Measurements from ENCODE around the gene ZCWPW1. TPM values are rescaled to one million over a fixed set of nuclear protein-coding genes. Genes with fewer than 3 reads are reported as not detected.

The ZCWPW1 gene
- total and polyA plus RNA-seq, 2 experiments from 2014 or later, result 0.59 to 2.7 TPM

- H3K27me3 ChIP-seq (ENCODE audit: insufficient read depth), result no peaks in the 10 kb centered on the region
- no peak overlapping the region for H3K4me3 ChIP-seq
- Mint-ChIP-seq H3K4me3 (no peak overlapping the region), H3K27me3 (ENCODE audit: insufficient read depth, low read depth, poor library complexity) (peaks cover 8% of the 10 kb centered on the region), H3K4me1 (peaks cover 20% of the 10 kb centered on the region), H3K9me3 (no peaks in the 10 kb centered on the region), H3K27ac (no peak overlapping the region), H3K36me3 (ENCODE audit: low read depth) (no peaks in the 10 kb centered on the region; the same call in 2 of the 3 replicates)
- H3K4me1 ChIP-seq (ENCODE audit: insufficient read depth), result peaks cover 6% of the 10 kb centered on the region
- TF ChIP-seq POLR2AphosphoS5 (IDR thresholded peaks at IDR 0.05; ENCODE audit: low read depth) (no peak), EZH2 (IDR thresholded peaks at IDR 0.05; ENCODE audit: low read depth, unreplicated experiment) (no peak), EZH2phosphoT487 (IDR thresholded peaks at IDR 0.05; ENCODE audit: unreplicated experiment) (no peak), CREB1 (CRISPR knock-in tag; IDR thresholded peaks at IDR 0.05; ENCODE audit: low read depth) (no peak), REST (IDR thresholded peaks at IDR 0.05; ENCODE audit: unreplicated experiment) (no peak), JUNB (IDR thresholded peaks at IDR 0.05; ENCODE audit: unreplicated experiment) (no peak), ZNF331 (CRISPR knock-in tag; IDR thresholded peaks at IDR 0.05; ENCODE audit: low read depth) (no peak), NANOG (IDR thresholded peaks at IDR 0.05; ENCODE audit: borderline replicate concordance) (no peak), CTCF (conservative IDR thresholded peaks at IDR 0.05; ENCODE audit: low read depth in 2 of 2) (no peak)
- no peaks in the 10 kb centered on the region for H3K79me2 ChIP-seq (replicated peaks; ENCODE audit: insufficient read depth)
- no peak overlapping the region for H3K4me2 ChIP-seq
- DNase-seq (ENCODE audit: low spot score) (no peak), ATAC-seq (no peak)
- H3K36me3 ChIP-seq (ENCODE audit: insufficient read depth), result no peaks in the 10 kb centered on the region
- no peak overlapping the region; the same call in 1 of the 2 replicates for H2AFZ ChIP-seq
- no peaks in the 10 kb centered on the region for H3K9me2 ChIP-seq (ENCODE audit: insufficient read depth)
- no peak overlapping the region for H3K27ac ChIP-seq (ENCODE audit: low read depth)
- no peaks in the 10 kb centered on the region for H3F3A ChIP-seq (replicated peaks; ENCODE audit: low read depth)
- no peaks in the 10 kb centered on the region for H4K20me1 ChIP-seq (replicated peaks; ENCODE audit: insufficient read depth)
Observed at GRCh38 chr7:100394077-100394476, 34.4 kb downstream of the ZCWPW1 start.

GRCh38 chr7:100393233-100393905 is 35.1 kb downstream of the ZCWPW1 start:
- DNase-seq (ENCODE audit: low spot score) (no peak), ATAC-seq (no peak)
- Histone ChIP-seq H3K36me3 (ENCODE audit: insufficient read depth) (no peaks in the 10 kb centered on the region), H3F3A (replicated peaks; ENCODE audit: low read depth) (no peaks in the 10 kb centered on the region), H3K9me2 (ENCODE audit: insufficient read depth) (no peaks in the 10 kb centered on the region), H3K79me2 (replicated peaks; ENCODE audit: insufficient read depth) (no peaks in the 10 kb centered on the region), H3K4me1 (ENCODE audit: insufficient read depth) (peaks cover 3% of the 10 kb centered on the region), H2AFZ (no peak overlapping the region; the same call in none of the 2 replicates), H3K27ac (ENCODE audit: low read depth) (no peak overlapping the region), H3K4me3 (no peak overlapping the region), H3K27me3 (ENCODE audit: insufficient read depth) (no peaks in the 10 kb centered on the region), H3K4me2 (no peak overlapping the region), H4K20me1 (replicated peaks; ENCODE audit: insufficient read depth) (no peaks in the 10 kb centered on the region)
- no peak overlapping the region for H3K4me3 Mint-ChIP-seq
- H3K9me3 Mint-ChIP-seq, result no peaks in the 10 kb centered on the region
- H3K27me3 Mint-ChIP-seq (ENCODE audit: insufficient read depth, low read depth, poor library complexity), result peaks cover 8% of the 10 kb centered on the region
- no peak overlapping the region for H3K27ac Mint-ChIP-seq
- peaks cover 17% of the 10 kb centered on the region for H3K4me1 Mint-ChIP-seq
- TF ChIP-seq STAT1 (IDR thresholded peaks at IDR 0.05; ENCODE audit: unreplicated experiment), result no peak
- no peak for TF ChIP-seq POLR2AphosphoS5 (IDR thresholded peaks at IDR 0.05; ENCODE audit: low read depth)
- no peak for TF ChIP-seq EZH2 (IDR thresholded peaks at IDR 0.05; ENCODE audit: low read depth, unreplicated experiment)
- no peak for TF ChIP-seq JUNB (IDR thresholded peaks at IDR 0.05; ENCODE audit: unreplicated experiment)
- no peak for TF ChIP-seq ZNF331 (CRISPR knock-in tag; IDR thresholded peaks at IDR 0.05; ENCODE audit: low read depth)
- no peak for TF ChIP-seq ETS1 (IDR thresholded peaks at IDR 0.05)
- no peak for TF ChIP-seq CTCF (conservative IDR thresholded peaks at IDR 0.05; ENCODE audit: low read depth in 2 of 2)
- no peaks in the 10 kb centered on the region; the same call in 2 of the 3 replicates for H3K36me3 Mint-ChIP-seq (ENCODE audit: low read depth)

Data from GM23338 (cell line).